BLaER1 treated with 17β-estradiol and CSF1 and Interleukin-3, amounts not matched to agents 10 nM and 100 nM (cell line): Measurements from ENCODE around the gene TTL.
"Not testable (repeated sequence)": the region's sequence is repeated elsewhere in the genome, so short reads cannot be mapped to it uniquely, and the experiment has no call there.

Experiments used
- H3K27ac ChIP-seq, 11 experiments: shearing (Covaris generic); formaldehyde crosslinking; 2 replicates each; pipeline ENCODE4 v1.8.1; 2022
- H3K27me3 ChIP-seq, 11 experiments: shearing (Covaris generic); formaldehyde crosslinking; 2 replicates each; pipeline ENCODE4 v1.8.1; 2022
- H3K36me3 ChIP-seq, 11 experiments: shearing (Covaris generic); formaldehyde crosslinking; 2 replicates each; pipeline ENCODE4 v1.8.1; 2022
- H3K4me1 ChIP-seq, 10 experiments: shearing (Covaris generic); formaldehyde crosslinking; 2 replicates each; pipeline ENCODE4 v1.8.1; 2022
- H3K4me2 ChIP-seq, 11 experiments: shearing (Covaris generic); formaldehyde crosslinking; 2 replicates each; pipeline ENCODE4 v1.8.1; 2022
- H3K4me3 ChIP-seq, 10 experiments: shearing (Covaris generic); formaldehyde crosslinking; 2 replicates each; pipeline ENCODE4 v1.8.1; 2022
- H3K9ac ChIP-seq, 11 experiments: shearing (Covaris generic); formaldehyde crosslinking; 2 replicates each; pipeline ENCODE4 v1.8.1; 2022
- H3K9me3 ChIP-seq, 11 experiments: shearing (Covaris generic); formaldehyde crosslinking; replicated peaks in 1 of 11; 2 replicates each; pipeline ENCODE4 v1.8.1; 2022
- H4K20me1 ChIP-seq, 11 experiments: shearing (Covaris generic); formaldehyde crosslinking; 2 replicates each; pipeline ENCODE4 v1.8.1; 2022
- Cebpa-rat ChIP-seq, 11 experiments: shearing (Covaris generic); IDR thresholded peaks; 2 replicates each; pipeline ENCODE4 v1.8.1; 2022

TTL gene

GRCh38 chr2:112487444-112487961 lies 5.5 kb downstream of the TTL start:
- Histone ChIP-seq H3K4me1 (peaks cover 16 to 60% (median 24%) of the 10 kb centered on the region in 10 experiments), H3K9me3 (peaks cover 0 to 17% (median 9%) of the 10 kb centered on the region in 11 experiments; a peak in 13 of 22 replicates), H4K20me1 (peaks cover 9 to 89% (median 42%) of the 10 kb centered on the region in 11 experiments; a peak in 17 of 22 replicates), H3K36me3 (peaks cover 45 to 71% (median 62%) of the 10 kb centered on the region in 11 experiments), H3K4me3 (no peak overlapping the region), H3K27ac (no peak overlapping the region), H3K4me2 (peak overlapping the region in 3 of 11 experiments; percentile 47 to 70 (median 59); a peak in 6 of 22 replicates), H3K9ac (no peak overlapping the region), H3K27me3 (no peaks in the 10 kb centered on the region)
- no peak for TF ChIP-seq Cebpa-rat (IDR thresholded peaks at IDR 0.05)

- H3K27me3 ChIP-seq: no peaks in the 10 kb centered on the region
- no peak for TF ChIP-seq Cebpa-rat (IDR thresholded peaks at IDR 0.05)
- H3K9me3 ChIP-seq: peaks cover 0 to 17% (median 9%) of the 10 kb centered on the region in 11 experiments; a peak in 13 of 22 replicates
- no peak overlapping the region for H3K27ac ChIP-seq
- H3K4me2 ChIP-seq: peak overlapping the region in 3 of 11 experiments; percentile 47 to 70 (median 59); a peak in 6 of 22 replicates
- peaks cover 7 to 96% (median 45%) of the 10 kb centered on the region in 11 experiments; a peak in 19 of 22 replicates for H4K20me1 ChIP-seq
- peaks cover 45 to 74% (median 63%) of the 10 kb centered on the region in 11 experiments for H3K36me3 ChIP-seq
- no peak overlapping the region for H3K4me3 ChIP-seq
- peaks cover 15 to 66% (median 25%) of the 10 kb centered on the region in 10 experiments for H3K4me1 ChIP-seq
- no peak overlapping the region for H3K9ac ChIP-seq
These were observed 6.2 kb downstream of the TTL start for GRCh38 chr2:112488201-112488600.

GRCh38 chr2:112491946-112492345 lies 10.0 kb downstream of the TTL start:
- Histone ChIP-seq H3K4me1 (peaks cover 0 to 41% (median 20%) of the 10 kb centered on the region in 10 experiments; a peak in 17 of 20 replicates), H4K20me1 (peaks cover 0 to 80% (median 32%) of the 10 kb centered on the region in 11 experiments; a peak in 18 of 22 replicates), H3K4me3 (no peak overlapping the region), H3K36me3 (peaks cover 54 to 82% (median 65%) of the 10 kb centered on the region in 11 experiments), H3K4me2 (no peak overlapping the region), H3K9me3 (no peaks in the 10 kb centered on the region), H3K27ac (no peak overlapping the region), H3K9ac (no peak overlapping the region), H3K27me3 (no peaks in the 10 kb centered on the region)
- no peak for TF ChIP-seq Cebpa-rat (IDR thresholded peaks at IDR 0.05)

- H4K20me1 ChIP-seq: peaks cover 0 to 69% (median 24%) of the 10 kb centered on the region in 11 experiments; a peak in 18 of 22 replicates
- no peak overlapping the region for H3K4me3 ChIP-seq
- H3K4me1 ChIP-seq: peaks cover 0 to 30% (median 17%) of the 10 kb centered on the region in 10 experiments; a peak in 17 of 20 replicates
- H3K9me3 ChIP-seq: no peaks in the 10 kb centered on the region
- peaks cover 44 to 82% (median 57%) of the 10 kb centered on the region in 11 experiments for H3K36me3 ChIP-seq
- H3K4me2 ChIP-seq: peak overlapping the region in 5 of 11 experiments; percentile 1 to 36 (median 27); a peak in 6 of 22 replicates
- no peak for TF ChIP-seq Cebpa-rat (IDR thresholded peaks at IDR 0.05)
- no peaks in the 10 kb centered on the region for H3K27me3 ChIP-seq
- H3K27ac ChIP-seq: peak overlapping the region in 1 of 11 experiments; percentile 25; a peak in 2 of 22 replicates
- H3K9ac ChIP-seq: 0 out of 22 replicates have a peak overlapping the region, but pooled peaks of 1 of the 11 experiments have one; percentile 3
These were observed 11.1 kb downstream of the TTL start for GRCh38 chr2:112493048-112493447.

GRCh38 chr2:112493858-112494648 lies 12.1 kb downstream of the TTL start:
- Histone ChIP-seq H3K9ac (no peak overlapping the region), H3K4me2 (peak overlapping the region in 6 of 11 experiments; percentile 1 to 36 (median 25); a peak in 7 of 22 replicates), H4K20me1 (peaks cover 0 to 61% (median 18%) of the 10 kb centered on the region in 11 experiments; a peak in 15 of 22 replicates), H3K27me3 (no peaks in the 10 kb centered on the region), H3K4me3 (no peak overlapping the region), H3K36me3 (peaks cover 45 to 78% (median 55%) of the 10 kb centered on the region in 11 experiments), H3K9me3 (no peaks in the 10 kb centered on the region), H3K4me1 (peaks cover 0 to 25% (median 15%) of the 10 kb centered on the region in 10 experiments; a peak in 17 of 20 replicates), H3K27ac (peak overlapping the region in 1 of 11 experiments; percentile 25; a peak in 1 of 22 replicates)
- TF ChIP-seq Cebpa-rat (IDR thresholded peaks at IDR 0.05): no peak

GRCh38 chr2:112494828-112495227 lies 12.9 kb downstream of the TTL start:
- Histone ChIP-seq H3K4me1 (peaks cover 0 to 25% (median 15%) of the 10 kb centered on the region in 10 experiments; a peak in 17 of 20 replicates), H3K27ac (no peak overlapping the region), H3K9ac (no peak overlapping the region), H3K27me3 (no peaks in the 10 kb centered on the region), H3K36me3 (peaks cover 41 to 74% (median 55%) of the 10 kb centered on the region in 11 experiments), H3K4me2 (no peak overlapping the region), H3K4me3 (no peak overlapping the region), H4K20me1 (peaks cover 0 to 53% (median 18%) of the 10 kb centered on the region in 11 experiments; a peak in 15 of 22 replicates), H3K9me3 (no peaks in the 10 kb centered on the region)
- TF ChIP-seq Cebpa-rat (IDR thresholded peaks at IDR 0.05): no peak

GRCh38 chr2:112495878-112496277 lies 13.9 kb downstream of the TTL start:
- peaks cover 0 to 43% (median 16%) of the 10 kb centered on the region in 11 experiments; a peak in 15 of 22 replicates for H4K20me1 ChIP-seq
- H3K9ac ChIP-seq, H3K4me3 ChIP-seq, H3K27ac ChIP-seq, H3K9me3 ChIP-seq, H3K27me3 ChIP-seq, H3K4me2 ChIP-seq: not testable (repeated sequence)
- H3K4me1 ChIP-seq: peaks cover 0 to 25% (median 15%) of the 10 kb centered on the region in 10 experiments; a peak in 17 of 20 replicates
- peaks cover 34 to 69% (median 46%) of the 10 kb centered on the region in 11 experiments for H3K36me3 ChIP-seq

GRCh38 chr2:112500850-112501484 lies 19.0 kb downstream of the TTL start:
- H3K36me3 ChIP-seq: peaks cover 27 to 50% (median 33%) of the 10 kb centered on the region in 11 experiments
- not testable (repeated sequence) for H3K9ac ChIP-seq, H3K4me3 ChIP-seq, H3K27ac ChIP-seq, H3K27me3 ChIP-seq, H3K4me2 ChIP-seq, H3K9me3 ChIP-seq, H4K20me1 ChIP-seq, H3K4me1 ChIP-seq

GRCh38 chr2:112509239-112509998 lies 27.5 kb downstream of the TTL start:
- peaks cover 0 to 20% (median 0%) of the 10 kb centered on the region in 11 experiments; a peak in 3 of 22 replicates for H4K20me1 ChIP-seq
- H3K36me3 ChIP-seq: peaks cover 39 to 52% (median 42%) of the 10 kb centered on the region in 11 experiments
- not testable (repeated sequence) for H3K27me3 ChIP-seq, H3K27ac ChIP-seq, H3K4me2 ChIP-seq, H3K9me3 ChIP-seq, H3K4me1 ChIP-seq, H3K9ac ChIP-seq, H3K4me3 ChIP-seq
